ENCODE data around the gene DYNC2I2. TPM values are rescaled to one million over a fixed set of nuclear protein-coding genes. Genes with fewer than 3 reads are reported as not detected.
A peak's percentile ranks its signal among the peaks of the same experiment; 100 is the strongest.

Gene DYNC2I2
- total RNA-seq, 1 donor from 2014 or later, result 24.0 TPM

DNA sequence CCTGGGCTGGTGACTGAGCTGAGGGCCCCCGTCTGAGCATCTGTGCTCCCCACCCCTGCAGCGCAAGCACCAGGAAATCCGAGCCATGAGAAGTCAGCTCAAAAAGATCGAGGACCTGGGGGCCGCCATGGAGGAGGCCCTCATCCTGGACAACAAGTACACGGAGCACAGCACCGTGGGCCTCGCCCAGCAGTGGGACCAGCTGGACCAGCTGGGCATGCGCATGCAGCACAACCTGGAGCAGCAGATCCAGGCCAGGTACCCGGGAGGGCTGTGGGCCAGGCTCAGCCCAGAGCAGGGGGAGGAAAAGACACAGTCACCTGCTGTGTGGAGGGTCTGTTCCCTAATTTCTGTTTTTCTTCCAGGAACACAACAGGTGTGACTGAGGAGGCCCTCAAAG lies 24.6 kb downstream of the DYNC2I2 start:
- no peak overlapping the region for H3K4me3 Mint-ChIP-seq (ENCODE audit: unreplicated experiment)
- TF ChIP-seq, protein P1, sequence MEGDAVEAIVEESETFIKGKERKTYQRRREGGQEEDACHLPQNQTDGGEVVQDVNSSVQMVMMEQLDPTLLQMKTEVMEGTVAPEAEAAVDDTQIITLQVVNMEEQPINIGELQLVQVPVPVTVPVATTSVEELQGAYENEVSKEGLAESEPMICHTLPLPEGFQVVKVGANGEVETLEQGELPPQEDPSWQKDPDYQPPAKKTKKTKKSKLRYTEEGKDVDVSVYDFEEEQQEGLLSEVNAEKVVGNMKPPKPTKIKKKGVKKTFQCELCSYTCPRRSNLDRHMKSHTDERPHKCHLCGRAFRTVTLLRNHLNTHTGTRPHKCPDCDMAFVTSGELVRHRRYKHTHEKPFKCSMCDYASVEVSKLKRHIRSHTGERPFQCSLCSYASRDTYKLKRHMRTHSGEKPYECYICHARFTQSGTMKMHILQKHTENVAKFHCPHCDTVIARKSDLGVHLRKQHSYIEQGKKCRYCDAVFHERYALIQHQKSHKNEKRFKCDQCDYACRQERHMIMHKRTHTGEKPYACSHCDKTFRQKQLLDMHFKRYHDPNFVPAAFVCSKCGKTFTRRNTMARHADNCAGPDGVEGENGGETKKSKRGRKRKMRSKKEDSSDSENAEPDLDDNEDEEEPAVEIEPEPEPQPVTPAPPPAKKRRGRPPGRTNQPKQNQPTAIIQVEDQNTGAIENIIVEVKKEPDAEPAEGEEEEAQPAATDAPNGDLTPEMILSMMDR (IDR thresholded peaks at IDR 0.05), result no peak
- H3K27me3 Mint-ChIP-seq (ENCODE audit: low read depth), result no peaks in the 10 kb centered on the region
- no peaks in the 10 kb centered on the region for H3K9me3 Mint-ChIP-seq (ENCODE audit: low read depth)
- no peak overlapping the region for H3K27ac Mint-ChIP-seq (ENCODE audit: unreplicated experiment)
- peak; percentile 75 for DNase-seq (ENCODE audit: low spot score)
- peaks cover 42% of the 10 kb centered on the region for H3K36me3 Mint-ChIP-seq (ENCODE audit: low read depth)
- H3K4me1 Mint-ChIP-seq (ENCODE audit: low read depth), result peaks cover 31% of the 10 kb centered on the region

DNA sequence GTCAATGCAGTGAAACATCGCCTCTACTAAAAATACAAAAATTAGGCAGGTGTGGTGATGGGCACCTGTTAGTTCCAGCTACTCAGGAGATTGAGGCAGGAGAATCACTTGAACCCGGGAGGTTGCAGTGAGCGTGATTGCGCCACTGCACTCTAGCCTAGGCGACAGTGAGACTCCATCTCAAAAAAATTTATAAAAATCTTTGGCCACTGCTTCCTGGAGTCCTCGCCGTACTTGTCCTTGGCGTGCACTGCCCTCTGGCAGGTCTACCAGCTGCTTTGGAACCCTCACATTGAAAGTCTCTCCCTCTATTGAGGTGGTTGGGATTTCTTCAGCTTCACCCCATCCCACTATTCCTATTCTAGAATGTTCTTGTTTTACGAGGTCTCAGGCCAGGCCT lies 25.0 kb downstream of the DYNC2I2 start:
- Mint-ChIP-seq H3K36me3 (ENCODE audit: low read depth) (peaks cover 43% of the 10 kb centered on the region), H3K4me3 (ENCODE audit: unreplicated experiment) (no peak overlapping the region), H3K27ac (ENCODE audit: unreplicated experiment) (no peak overlapping the region), H3K9me3 (ENCODE audit: low read depth) (no peaks in the 10 kb centered on the region), H3K4me1 (ENCODE audit: low read depth) (peaks cover 28% of the 10 kb centered on the region), H3K27me3 (ENCODE audit: low read depth) (no peaks in the 10 kb centered on the region)
- TF ChIP-seq, protein P1 (IDR thresholded peaks at IDR 0.05), result no peak
- DNase-seq (ENCODE audit: low spot score), result peak; percentile 28

DNA sequence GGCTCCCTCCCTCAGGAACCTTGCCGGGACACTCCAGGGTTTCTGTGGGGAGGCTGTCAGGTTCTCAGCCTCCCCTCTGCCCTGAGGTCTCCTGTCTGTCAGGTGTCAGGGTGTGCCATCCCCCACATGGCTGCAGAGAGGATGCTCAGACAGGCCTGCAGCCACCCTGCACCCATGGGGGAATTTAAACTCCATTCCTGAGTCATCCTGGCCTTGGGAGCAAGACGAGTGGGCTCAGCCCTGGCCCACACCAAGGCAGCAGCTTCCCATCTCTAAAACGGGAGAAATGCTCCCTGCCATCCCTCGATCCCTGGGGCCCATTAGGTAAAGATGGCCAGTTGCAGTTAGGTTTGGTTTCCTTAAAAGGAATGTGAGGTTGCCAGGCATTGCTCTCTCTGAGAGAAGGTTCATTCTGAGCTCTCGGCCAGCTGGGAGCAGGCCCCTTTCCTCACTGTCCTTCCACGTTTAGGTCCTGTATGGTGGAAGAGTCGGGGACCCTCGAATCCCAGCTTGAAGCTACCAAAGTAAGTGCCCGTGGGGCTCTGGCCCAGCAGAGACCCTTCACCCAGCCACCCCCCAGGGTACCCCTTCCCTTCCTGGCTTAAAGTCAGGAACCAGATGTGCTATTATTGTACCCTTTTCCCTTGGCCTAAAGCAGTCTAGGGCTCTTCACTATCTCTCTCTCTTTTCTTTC lies 26.6 kb downstream of the DYNC2I2 start:
- TF ChIP-seq, protein P1 (IDR thresholded peaks at IDR 0.05), result no peak
- Mint-ChIP-seq H3K27me3 (ENCODE audit: low read depth) (no peaks in the 10 kb centered on the region), H3K27ac (ENCODE audit: unreplicated experiment) (peak overlapping the region; percentile 32), H3K9me3 (ENCODE audit: low read depth) (no peaks in the 10 kb centered on the region), H3K4me3 (ENCODE audit: unreplicated experiment) (no peak overlapping the region), H3K4me1 (ENCODE audit: low read depth) (peaks cover 12% of the 10 kb centered on the region), H3K36me3 (ENCODE audit: low read depth) (peaks cover 56% of the 10 kb centered on the region)
- peak; percentile 52 for DNase-seq (ENCODE audit: low spot score)

DNA sequence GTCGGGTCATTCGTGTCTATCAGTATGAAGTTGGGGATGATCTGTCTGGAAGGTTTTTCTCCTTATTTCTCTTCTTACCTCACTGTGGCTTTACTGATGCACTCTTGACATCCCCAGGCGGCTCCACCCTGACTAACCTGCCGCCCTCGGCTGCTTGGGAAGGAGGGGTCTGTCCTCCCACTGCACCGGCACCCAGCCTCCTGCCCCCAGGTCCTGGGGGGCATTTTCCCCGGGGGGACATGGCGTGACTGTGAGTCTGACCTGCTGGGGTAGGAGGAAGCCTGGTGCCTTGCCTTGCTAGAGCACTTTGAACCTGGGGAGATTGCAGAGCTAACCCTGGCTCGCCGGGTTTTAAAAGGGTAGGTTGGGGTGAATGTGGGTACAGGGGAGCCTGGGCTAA lies 27.5 kb downstream of the DYNC2I2 start:
- no peaks in the 10 kb centered on the region for H3K9me3 Mint-ChIP-seq (ENCODE audit: low read depth)
- peaks cover 4% of the 10 kb centered on the region for H3K4me1 Mint-ChIP-seq (ENCODE audit: low read depth)
- H3K27me3 Mint-ChIP-seq (ENCODE audit: low read depth), result no peaks in the 10 kb centered on the region
- H3K27ac Mint-ChIP-seq (ENCODE audit: unreplicated experiment), result no peak overlapping the region
- TF ChIP-seq, protein P1 (IDR thresholded peaks at IDR 0.05), result no peak
- DNase-seq (ENCODE audit: low spot score), result peak; percentile 66
- H3K4me3 Mint-ChIP-seq (ENCODE audit: unreplicated experiment), result no peak overlapping the region
- H3K36me3 Mint-ChIP-seq (ENCODE audit: low read depth), result peaks cover 60% of the 10 kb centered on the region

DNA sequence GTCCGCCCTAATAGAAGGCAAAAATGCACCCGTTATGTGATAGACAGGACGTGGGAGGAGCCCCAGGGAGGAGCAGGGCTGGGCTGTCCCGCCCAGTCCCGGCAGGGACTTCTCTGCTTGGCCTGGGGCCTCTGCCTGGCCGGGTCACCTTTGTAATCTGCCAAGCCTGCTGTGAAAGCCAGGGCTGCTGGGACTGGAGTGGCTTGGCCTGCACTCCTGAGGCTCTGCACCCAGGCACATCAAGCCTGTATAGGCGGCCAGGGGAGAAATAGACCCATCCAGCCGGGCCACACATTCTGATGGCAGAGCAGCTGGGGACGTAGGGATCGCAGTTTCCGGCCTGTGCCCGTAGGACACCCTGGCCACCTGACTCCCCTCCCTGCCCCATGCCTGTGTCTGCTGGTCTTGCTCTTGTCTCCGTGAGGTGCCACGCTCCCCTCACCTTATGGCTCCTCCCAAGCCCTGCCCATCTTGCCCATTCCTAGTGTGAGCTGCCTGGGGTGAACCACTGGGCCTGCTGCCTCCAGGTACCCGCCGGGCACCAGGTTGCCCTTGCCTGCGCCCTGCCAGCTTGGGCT lies 28.1 kb downstream of the DYNC2I2 start:
- Mint-ChIP-seq H3K27ac (ENCODE audit: unreplicated experiment) (no peak overlapping the region), H3K9me3 (ENCODE audit: low read depth) (no peaks in the 10 kb centered on the region), H3K36me3 (ENCODE audit: low read depth) (peaks cover 60% of the 10 kb centered on the region), H3K4me1 (ENCODE audit: low read depth) (no peaks in the 10 kb centered on the region), H3K4me3 (ENCODE audit: unreplicated experiment) (no peak overlapping the region), H3K27me3 (ENCODE audit: low read depth) (no peaks in the 10 kb centered on the region)
- peak; percentile 78 for DNase-seq (ENCODE audit: low spot score)
- TF ChIP-seq, protein P1 (IDR thresholded peaks at IDR 0.05), result no peak

Data from chondrocyte (in vitro differentiated cells).